BLaER1 treated with 17β-estradiol and CSF1 and Interleukin-3, amounts not matched to agents 10 nM and 100 nM (cell line): Measurements from ENCODE around the gene PLEKHA7.

Experiments
- H3K27ac ChIP-seq, 11 experiments: shearing (Covaris generic); formaldehyde crosslinking; 2 replicates each; pipeline ENCODE4 v1.8.1; 2022
- H3K27me3 ChIP-seq, 11 experiments: shearing (Covaris generic); formaldehyde crosslinking; 2 replicates each; pipeline ENCODE4 v1.8.1; 2022
- H3K36me3 ChIP-seq, 11 experiments: shearing (Covaris generic); formaldehyde crosslinking; 2 replicates each; pipeline ENCODE4 v1.8.1; 2022
- H3K4me1 ChIP-seq, 10 experiments: shearing (Covaris generic); formaldehyde crosslinking; 2 replicates each; pipeline ENCODE4 v1.8.1; 2022
- H3K4me2 ChIP-seq, 11 experiments: shearing (Covaris generic); formaldehyde crosslinking; 2 replicates each; pipeline ENCODE4 v1.8.1; 2022
- H3K4me3 ChIP-seq, 10 experiments: shearing (Covaris generic); formaldehyde crosslinking; 2 replicates each; pipeline ENCODE4 v1.8.1; 2022
- H3K9ac ChIP-seq, 11 experiments: shearing (Covaris generic); formaldehyde crosslinking; 2 replicates each; pipeline ENCODE4 v1.8.1; 2022
- H3K9me3 ChIP-seq, 11 experiments: shearing (Covaris generic); formaldehyde crosslinking; replicated peaks in 1 of 11; 2 replicates each; pipeline ENCODE4 v1.8.1; 2022
- H4K20me1 ChIP-seq, 11 experiments: shearing (Covaris generic); formaldehyde crosslinking; 2 replicates each; pipeline ENCODE4 v1.8.1; 2022
- Cebpa-rat ChIP-seq, 11 experiments: shearing (Covaris generic); IDR thresholded peaks; 2 replicates each; pipeline ENCODE4 v1.8.1; 2022

Gene PLEKHA7

DNA sequence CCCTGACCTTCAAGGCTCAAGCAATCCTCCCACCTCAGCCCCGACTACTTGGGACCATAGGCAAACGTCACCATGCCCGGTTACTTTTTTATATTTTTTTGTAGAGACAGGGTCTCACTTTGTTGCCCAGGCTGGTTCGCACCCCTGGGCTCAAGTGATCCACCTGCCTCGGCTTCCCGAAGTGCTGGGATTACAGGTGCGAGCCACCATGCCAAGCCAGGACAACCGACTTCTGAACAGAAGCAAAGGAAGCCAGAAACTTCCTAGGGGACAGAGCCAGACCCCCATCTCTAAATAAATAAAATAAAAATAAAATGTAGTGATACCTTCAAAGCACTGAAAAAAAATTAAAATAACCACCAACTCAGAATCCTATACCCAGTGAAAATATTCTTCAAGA is 249.3 kb downstream of the PLEKHA7 start:
- Histone ChIP-seq H3K36me3 (no peaks in the 10 kb centered on the region; a peak in 1 of 22 replicates), H3K4me3 (no peak overlapping the region), H3K4me2 (no peak overlapping the region), H4K20me1 (peaks cover 0 to 5% (median 0%) of the 10 kb centered on the region in 11 experiments; a peak in 3 of 22 replicates), H3K27ac (no peak overlapping the region), H3K9ac (no peak overlapping the region), H3K27me3 (no peaks in the 10 kb centered on the region), H3K9me3 (no peaks in the 10 kb centered on the region), H3K4me1 (peaks cover 0 to 7% (median 4%) of the 10 kb centered on the region in 10 experiments; a peak in 18 of 20 replicates)
- TF ChIP-seq Cebpa-rat (IDR thresholded peaks at IDR 0.05) = no peak

DNA sequence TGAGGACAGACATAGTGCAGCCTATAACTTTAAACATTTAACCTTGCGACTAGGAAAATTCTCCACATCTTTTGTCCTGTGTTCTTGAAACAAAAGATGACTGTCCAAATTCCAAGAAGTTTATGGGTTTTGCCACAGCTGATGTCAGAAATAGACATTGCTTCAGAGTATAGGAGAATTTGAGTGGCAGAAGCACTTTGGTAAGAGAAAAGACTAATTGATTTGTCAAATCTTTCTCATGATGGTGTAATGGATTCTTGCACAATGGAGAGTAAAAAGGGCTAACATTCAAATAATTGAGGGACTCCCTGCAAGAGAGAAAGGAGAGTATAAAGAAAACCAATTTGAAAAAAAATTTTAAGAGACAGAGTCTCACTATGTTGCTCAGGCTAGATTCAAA is 250.5 kb downstream of the PLEKHA7 start:
- peaks cover 0 to 4% (median 2%) of the 10 kb centered on the region in 11 experiments; a peak in 15 of 22 replicates for H3K36me3 ChIP-seq
- no peak overlapping the region for H3K4me2 ChIP-seq
- H4K20me1 ChIP-seq = peaks cover 0 to 13% (median 1%) of the 10 kb centered on the region in 11 experiments; a peak in 6 of 22 replicates
- TF ChIP-seq Cebpa-rat (IDR thresholded peaks at IDR 0.05) = no peak
- no peak overlapping the region for H3K27ac ChIP-seq
- peaks cover 11 to 18% (median 15%) of the 10 kb centered on the region in 10 experiments for H3K4me1 ChIP-seq
- no peak overlapping the region for H3K4me3 ChIP-seq
- H3K9me3 ChIP-seq = no peaks in the 10 kb centered on the region
- H3K9ac ChIP-seq = no peak overlapping the region
- H3K27me3 ChIP-seq = no peaks in the 10 kb centered on the region

DNA sequence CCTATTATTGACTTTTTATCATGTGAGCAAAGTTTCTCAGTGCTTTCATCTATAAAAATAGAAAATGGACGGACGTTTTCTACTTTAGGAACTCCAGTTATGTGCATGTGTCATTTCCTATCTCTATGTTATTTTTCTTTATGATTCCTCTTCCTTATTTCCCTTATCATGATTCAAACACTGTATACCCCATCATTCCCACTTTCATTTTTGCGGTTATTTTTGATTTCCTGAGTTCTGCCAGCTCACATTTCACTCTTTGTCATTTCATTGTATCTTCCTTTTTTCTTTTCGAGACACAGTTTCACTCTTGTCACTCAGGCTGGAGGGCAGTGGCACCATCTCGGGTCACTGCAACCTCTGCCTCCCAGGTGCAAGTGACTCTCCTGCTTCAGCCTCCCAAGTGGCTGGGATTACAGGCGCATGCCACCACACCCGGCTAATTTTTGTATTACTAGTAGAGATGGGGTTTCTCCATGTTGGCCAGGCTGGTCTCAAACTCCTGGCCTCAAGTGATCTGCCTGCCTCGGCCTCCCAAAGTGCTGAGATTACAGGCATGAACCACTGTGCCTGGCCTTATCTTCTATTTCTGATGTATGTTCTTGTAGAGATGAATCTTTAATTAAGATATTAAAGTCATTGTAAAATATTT is 254.2 kb downstream of the PLEKHA7 start:
- no peak for TF ChIP-seq Cebpa-rat (IDR thresholded peaks at IDR 0.05)
- peaks cover 17 to 34% (median 27%) of the 10 kb centered on the region in 10 experiments for H3K4me1 ChIP-seq
- H3K36me3 ChIP-seq = peaks cover 34 to 42% (median 39%) of the 10 kb centered on the region in 11 experiments
- peaks cover 0 to 37% (median 5%) of the 10 kb centered on the region in 11 experiments; a peak in 7 of 22 replicates for H4K20me1 ChIP-seq
- peak overlapping the region in 8 of 11 experiments; percentile 34 to 70 (median 51); a peak in 13 of 22 replicates for H3K27ac ChIP-seq
- H3K27me3 ChIP-seq = no peaks in the 10 kb centered on the region
- H3K9me3 ChIP-seq = no peaks in the 10 kb centered on the region
- peak overlapping the region in 5 of 11 experiments; percentile 17 to 54 (median 44); a peak in 7 of 22 replicates for H3K9ac ChIP-seq
- H3K4me2 ChIP-seq = peak overlapping the region; percentile 16 to 87 (median 73)
- no peak overlapping the region for H3K4me3 ChIP-seq

DNA sequence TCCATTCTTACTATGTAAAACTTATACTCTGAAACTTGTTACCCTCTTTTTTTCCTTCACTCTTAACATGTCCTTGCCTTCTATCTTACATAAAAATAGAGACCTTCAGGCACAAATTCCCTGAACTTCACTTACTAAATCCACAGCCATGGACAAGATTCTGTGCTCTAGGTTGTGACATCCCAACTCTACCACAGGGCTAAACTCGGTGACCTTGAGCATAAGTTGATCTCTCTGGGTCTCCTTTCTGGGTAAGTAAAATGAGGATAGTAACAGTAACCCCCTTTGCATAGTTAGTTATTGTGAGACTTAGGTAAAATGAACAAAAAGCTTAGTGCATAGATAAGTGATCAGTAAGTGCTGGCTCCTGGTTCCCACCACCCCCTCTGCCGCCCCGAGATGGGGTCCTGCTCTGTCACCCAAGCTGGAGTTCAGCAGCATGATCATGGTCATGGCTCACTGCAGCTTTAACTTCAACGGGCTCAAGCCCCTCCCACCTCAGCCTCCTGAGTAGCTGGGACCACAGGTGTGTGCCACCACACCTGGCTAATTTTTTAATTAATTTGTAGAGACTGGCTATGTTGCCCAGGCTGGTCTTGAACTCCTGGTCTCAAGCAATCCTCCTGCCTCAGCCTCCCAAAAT is 255.7 kb downstream of the PLEKHA7 start:
- Histone ChIP-seq H3K36me3 (peaks cover 49 to 57% (median 54%) of the 10 kb centered on the region in 11 experiments), H3K4me1 (peaks cover 17 to 34% (median 27%) of the 10 kb centered on the region in 10 experiments), H3K4me2 (peak overlapping the region in 9 of 11 experiments; percentile 16 to 87 (median 80); a peak in 16 of 22 replicates), H4K20me1 (peaks cover 3 to 52% (median 14%) of the 10 kb centered on the region in 11 experiments; a peak in 19 of 22 replicates), H3K27ac (peak overlapping the region in 3 of 11 experiments; percentile 66 to 70 (median 69); a peak in 3 of 22 replicates), H3K27me3 (no peaks in the 10 kb centered on the region), H3K4me3 (0 out of 20 replicates have a peak overlapping the region, but pooled peaks of 2 of the 10 experiments have one; percentile 10 to 24), H3K9me3 (no peaks in the 10 kb centered on the region), H3K9ac (no peak overlapping the region)
- no peak for TF ChIP-seq Cebpa-rat (IDR thresholded peaks at IDR 0.05)

DNA sequence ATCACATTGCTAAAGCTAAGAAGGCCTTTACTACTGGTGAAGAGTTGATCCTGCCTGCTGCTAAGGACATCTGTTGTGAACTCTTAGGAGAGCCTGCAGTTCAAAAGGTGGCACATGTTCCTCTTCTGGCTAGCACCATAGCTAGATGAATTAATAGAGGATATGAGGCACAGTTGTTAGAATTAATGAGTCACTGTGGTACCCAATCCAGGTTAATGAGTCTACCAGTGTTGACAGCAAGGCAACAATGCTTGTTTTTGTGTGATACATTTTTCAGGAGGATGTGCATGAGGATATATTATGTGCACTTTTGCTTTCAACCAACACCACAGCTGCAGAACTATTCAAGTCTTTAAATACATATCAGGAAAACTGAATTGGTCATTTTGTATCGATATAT is 263.8 kb downstream of the PLEKHA7 start:
- Histone ChIP-seq H4K20me1 (peaks cover 67 to 95% (median 86%) of the 10 kb centered on the region in 11 experiments), H3K36me3 (peaks cover 98 to 100% (median 99%) of the 10 kb centered on the region in 11 experiments), H3K9ac (no peak overlapping the region), H3K4me3 (no peak overlapping the region), H3K27ac (no peak overlapping the region), H3K27me3 (no peaks in the 10 kb centered on the region), H3K4me2 (no peak overlapping the region), H3K9me3 (no peaks in the 10 kb centered on the region), H3K4me1 (0 out of 20 replicates have a peak, but pooled peaks cover 0 to 5% (median 0%) of the 10 kb centered on the region in 10 experiments)
- TF ChIP-seq Cebpa-rat (IDR thresholded peaks at IDR 0.05) = no peak

DNA sequence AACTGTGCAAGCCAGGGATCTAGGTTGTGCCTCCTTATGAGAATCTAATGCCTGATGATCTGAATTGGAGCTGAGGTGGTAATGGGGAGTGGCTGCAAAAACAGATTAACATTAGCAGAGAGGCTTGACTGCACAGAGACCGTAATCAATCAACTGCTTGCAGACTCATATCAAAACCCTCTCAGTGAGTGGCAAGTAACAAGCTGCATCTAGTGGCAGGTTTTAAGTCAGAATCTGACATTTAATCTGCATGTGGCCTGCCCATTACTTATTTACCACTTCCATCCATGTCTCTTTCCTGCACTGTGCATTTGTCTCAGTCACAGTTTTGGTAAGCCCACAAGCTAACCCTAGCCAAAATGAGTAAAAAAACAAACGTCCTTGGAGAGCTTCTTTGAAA is 264.5 kb downstream of the PLEKHA7 start:
- Histone ChIP-seq H3K27ac (no peak overlapping the region), H3K9ac (no peak overlapping the region), H4K20me1 (peaks cover 75 to 100% (median 93%) of the 10 kb centered on the region in 11 experiments), H3K9me3 (no peaks in the 10 kb centered on the region), H3K4me1 (peaks cover 0 to 7% (median 0%) of the 10 kb centered on the region in 10 experiments; a peak in 1 of 20 replicates), H3K36me3 (peaks cover 98 to 100% (median 100%) of the 10 kb centered on the region in 11 experiments), H3K4me3 (no peak overlapping the region), H3K4me2 (no peak overlapping the region), H3K27me3 (no peaks in the 10 kb centered on the region)
- no peak for TF ChIP-seq Cebpa-rat (IDR thresholded peaks at IDR 0.05)

DNA sequence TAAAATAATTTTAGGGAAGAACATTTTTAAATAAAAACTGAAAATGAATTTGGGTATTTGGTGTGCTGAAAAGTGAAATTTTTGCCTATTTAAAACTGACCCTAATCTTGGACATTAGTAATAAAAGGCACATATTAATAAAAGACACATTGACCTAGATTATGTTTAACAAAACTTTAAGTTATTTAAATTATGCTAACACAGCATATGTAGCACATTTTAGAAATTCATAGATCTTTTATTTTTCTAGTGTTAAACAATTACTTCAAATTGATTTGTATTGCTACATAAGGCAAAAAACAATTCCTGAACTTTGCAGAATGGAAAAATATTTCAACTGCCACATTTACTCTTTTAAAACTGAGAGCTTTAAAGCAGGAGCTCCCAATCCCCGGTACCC is 265.1 kb downstream of the PLEKHA7 start:
- Histone ChIP-seq H3K4me1 (peaks cover 0 to 13% (median 0%) of the 10 kb centered on the region in 10 experiments; a peak in 4 of 20 replicates), H3K27ac (no peak overlapping the region), H3K9ac (no peak overlapping the region), H3K36me3 (peaks cover 98 to 100% (median 100%) of the 10 kb centered on the region in 11 experiments), H3K4me2 (no peak overlapping the region), H4K20me1 (peaks cover 75 to 100% (median 98%) of the 10 kb centered on the region in 11 experiments), H3K27me3 (no peaks in the 10 kb centered on the region), H3K4me3 (no peak overlapping the region), H3K9me3 (no peaks in the 10 kb centered on the region)
- TF ChIP-seq Cebpa-rat (IDR thresholded peaks at IDR 0.05) = no peak

DNA sequence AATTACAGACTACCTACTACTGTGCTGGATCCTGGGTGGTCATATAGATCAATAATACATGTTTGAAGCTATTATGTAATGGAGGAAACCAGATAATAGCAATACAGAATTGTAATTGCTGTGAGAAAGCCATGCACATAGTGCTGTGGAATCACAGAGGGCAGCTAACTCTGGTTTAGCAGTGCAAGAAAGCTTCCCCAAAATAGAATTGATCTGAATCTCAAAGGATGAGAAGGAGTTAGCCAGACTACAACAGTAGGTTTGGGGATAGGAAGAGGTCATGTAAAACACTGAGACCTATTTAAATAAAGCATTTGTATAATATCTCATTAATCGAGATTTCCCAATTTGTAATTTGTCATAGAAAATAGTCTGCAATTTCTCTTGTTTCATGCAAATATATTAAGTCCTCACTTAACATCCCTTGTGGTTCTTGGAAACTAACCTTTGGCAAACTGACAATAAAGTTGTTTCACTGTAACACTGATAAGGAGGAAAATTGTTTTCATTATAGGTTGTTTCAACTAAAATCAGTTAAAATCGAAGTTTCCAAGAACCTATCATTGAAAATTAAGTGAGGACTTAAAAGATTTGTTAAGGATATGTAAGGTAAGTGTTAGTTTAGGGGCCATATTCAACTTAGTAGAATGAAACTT is 268.1 kb downstream of the PLEKHA7 start:
- Histone ChIP-seq H3K4me2 (no peak overlapping the region), H3K9ac (no peak overlapping the region), H3K9me3 (peaks cover 0 to 4% (median 0%) of the 10 kb centered on the region in 11 experiments; a peak in 2 of 22 replicates), H3K27ac (no peak overlapping the region), H3K4me3 (no peak overlapping the region), H3K4me1 (peaks cover 8 to 38% (median 20%) of the 10 kb centered on the region in 10 experiments), H3K27me3 (no peaks in the 10 kb centered on the region), H3K36me3 (peaks cover 76 to 100% (median 96%) of the 10 kb centered on the region in 11 experiments), H4K20me1 (peaks cover 87 to 100% (median 98%) of the 10 kb centered on the region in 11 experiments)
- no peak for TF ChIP-seq Cebpa-rat (IDR thresholded peaks at IDR 0.05)
